GM20000 (cell line): Measurements from ENCODE around the gene EBF4.

Source experiments
- DNase-seq: peaks from one replicate; pipeline ENCODE4 v3.0.0; 2012; ENCODE audit warnings: low spot score
- CTCF ChIP-seq: IDR thresholded peaks from 2 replicates; pipeline ENCODE4 v1.5.1; 2012; ENCODE audit warnings: mild to moderate bottlenecking, control low read depth; ENCODE audit errors: extremely low read depth, missing control alignments

EBF4 gene

GRCh38 chr20:2698186-2698817, 5.7 kb downstream of the EBF4 start:
- no peak for DNase-seq
- no peak for TF ChIP-seq CTCF

- no peak for DNase-seq
- TF ChIP-seq CTCF = no peak
Measured at GRCh38 chr20:2698912-2699311, 6.3 kb downstream of the EBF4 start.

GRCh38 chr20:2699775-2700413, 7.3 kb downstream of the EBF4 start:
- no peak for TF ChIP-seq CTCF

GRCh38 chr20:2700913-2701620, 8.5 kb downstream of the EBF4 start:
- DNase-seq = no peak

More at GRCh38 chr20:2699775-2700413, 7.3 kb downstream of the EBF4 start:
- no peak for DNase-seq

GRCh38 chr20:2701671-2702081, 9.1 kb downstream of the EBF4 start:
- no peak for DNase-seq
- TF ChIP-seq CTCF = no peak

More at GRCh38 chr20:2700913-2701620, 8.5 kb downstream of the EBF4 start:
- no peak for TF ChIP-seq CTCF

GRCh38 chr20:2703716-2704475, 11.3 kb downstream of the EBF4 start:
- DNase-seq = no peak
- no peak for TF ChIP-seq CTCF
